Measurements from ENCODE around the gene IL17F.
"Not testable (repeated sequence)": the region's sequence is repeated elsewhere in the genome, so short reads cannot be mapped to it uniquely, and the experiment has no call there.

Gene IL17F

DNA sequence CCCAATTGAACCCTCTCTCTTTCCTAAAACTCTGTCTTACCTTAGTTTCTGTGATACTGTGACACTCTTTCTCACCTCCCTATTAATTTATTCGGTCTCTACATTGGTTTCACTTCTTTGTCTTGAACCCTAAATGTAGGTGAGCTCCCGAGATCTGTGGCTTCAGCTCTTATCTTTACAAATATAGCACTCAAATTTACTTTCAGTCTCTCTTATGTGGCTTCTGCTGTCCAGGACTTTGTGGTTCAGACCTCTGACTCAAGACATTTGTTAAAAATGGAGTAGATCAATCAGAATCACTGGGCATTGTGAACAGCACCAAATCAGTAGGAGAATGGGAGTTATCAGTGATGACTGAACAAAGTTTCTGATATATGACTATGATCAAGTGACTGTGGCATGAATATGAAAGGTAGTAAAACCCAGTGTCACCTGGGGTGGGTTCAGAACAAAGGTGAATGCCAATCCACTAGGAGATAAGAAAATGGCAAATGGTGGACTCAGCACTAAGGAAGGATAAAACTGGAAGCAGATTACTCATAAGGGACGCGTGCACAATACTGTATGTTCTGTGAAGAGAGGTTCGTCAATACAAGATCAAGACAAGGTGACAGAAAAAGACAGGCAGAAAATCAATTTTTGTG lies 27.2 kb downstream of the IL17F start:
- no peaks in the 10 kb centered on the region for H3K27me3 ChIP-seq (ENCODE audit: control insufficient read depth, insufficient read depth, low read length)
- no peaks in the 10 kb centered on the region for H3K4me1 ChIP-seq (ENCODE audit: control insufficient read depth, insufficient read depth, low read length)
- H3K36me3 ChIP-seq (ENCODE audit: control insufficient read depth, insufficient read depth, low read length), result no peaks in the 10 kb centered on the region
- DNase-seq (ENCODE audit: low read depth, low spot score), result no peak
- H3K27ac ChIP-seq (ENCODE audit: low read length), result no peak overlapping the region
- WGBS (ENCODE audit: insufficient coverage, insufficient read length), result no CpG with 5 or more reads among the region's 5 CpGs
- no peaks in the 10 kb centered on the region for H3K9me3 ChIP-seq (ENCODE audit: control insufficient read depth, insufficient read depth, low read length)
- H3K4me3 ChIP-seq (ENCODE audit: low read length), result no peak overlapping the region

GRCh38 chr6:52215787-52216186 lies 28.5 kb downstream of the IL17F start:
- DNase-seq (ENCODE audit: low read depth, low spot score), result no peak

DNA sequence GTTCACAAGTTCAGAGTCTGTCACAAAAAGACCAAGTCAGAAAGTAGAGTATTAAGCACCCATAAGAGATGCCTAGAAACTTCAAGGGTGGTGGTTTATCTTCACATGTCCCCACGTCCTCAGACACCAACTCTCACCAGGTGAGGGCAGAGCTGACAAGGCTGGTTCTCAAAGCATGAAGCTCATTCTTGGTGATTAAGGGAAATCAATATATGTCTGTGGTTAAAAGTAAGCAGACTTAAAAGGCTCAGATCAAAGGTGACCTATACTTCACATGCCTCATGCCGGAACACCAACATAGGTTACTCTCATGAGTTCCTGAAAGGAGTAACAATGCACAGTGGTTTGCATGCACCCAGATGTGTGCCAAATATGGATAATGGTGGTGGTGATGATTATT lies 31.2 kb downstream of the IL17F start:
- no peaks in the 10 kb centered on the region for H3K27me3 ChIP-seq (ENCODE audit: control insufficient read depth, insufficient read depth, low read length)
- no peaks in the 10 kb centered on the region for H3K9me3 ChIP-seq (ENCODE audit: control insufficient read depth, insufficient read depth, low read length)
- no peak overlapping the region for H3K27ac ChIP-seq (ENCODE audit: low read length)
- H3K4me3 ChIP-seq (ENCODE audit: low read length), result no peak overlapping the region
- no peaks in the 10 kb centered on the region for H3K4me1 ChIP-seq (ENCODE audit: control insufficient read depth, insufficient read depth, low read length)
- DNase-seq (ENCODE audit: low read depth, low spot score), result no peak
- no peaks in the 10 kb centered on the region for H3K36me3 ChIP-seq (ENCODE audit: control insufficient read depth, insufficient read depth, low read length)
- WGBS (ENCODE audit: insufficient coverage, insufficient read length), result no CpG with 5 or more reads among the region's 2 CpGs

More at GRCh38 chr6:52215787-52216186, 28.5 kb downstream of the IL17F start:
- Histone ChIP-seq H3K36me3 (ENCODE audit: control insufficient read depth, insufficient read depth, low read length) (no peaks in the 10 kb centered on the region), H3K4me1 (ENCODE audit: control insufficient read depth, insufficient read depth, low read length) (no peaks in the 10 kb centered on the region), H3K27ac (ENCODE audit: low read length) (no peak overlapping the region), H3K9me3 (ENCODE audit: control insufficient read depth, insufficient read depth, low read length) (no peaks in the 10 kb centered on the region), H3K4me3 (ENCODE audit: low read length) (no peak overlapping the region), H3K27me3 (ENCODE audit: control insufficient read depth, insufficient read depth, low read length) (no peaks in the 10 kb centered on the region)

- Histone ChIP-seq H3K9me3 (ENCODE audit: control insufficient read depth, insufficient read depth, low read length) (no peaks in the 10 kb centered on the region), H3K36me3 (ENCODE audit: control insufficient read depth, insufficient read depth, low read length) (no peaks in the 10 kb centered on the region), H3K27ac (ENCODE audit: low read length) (no peak overlapping the region), H3K4me1 (ENCODE audit: control insufficient read depth, insufficient read depth, low read length) (no peaks in the 10 kb centered on the region), H3K4me3 (ENCODE audit: low read length) (no peak overlapping the region), H3K27me3 (ENCODE audit: control insufficient read depth, insufficient read depth, low read length) (no peaks in the 10 kb centered on the region)
- WGBS (ENCODE audit: insufficient coverage, insufficient read length), result no CpG with 5 or more reads among the region's 2 CpGs
- DNase-seq (ENCODE audit: low read depth, low spot score), result no peak
These were observed 34.1 kb downstream of the IL17F start for GRCh38 chr6:52210227-52210626.

DNA sequence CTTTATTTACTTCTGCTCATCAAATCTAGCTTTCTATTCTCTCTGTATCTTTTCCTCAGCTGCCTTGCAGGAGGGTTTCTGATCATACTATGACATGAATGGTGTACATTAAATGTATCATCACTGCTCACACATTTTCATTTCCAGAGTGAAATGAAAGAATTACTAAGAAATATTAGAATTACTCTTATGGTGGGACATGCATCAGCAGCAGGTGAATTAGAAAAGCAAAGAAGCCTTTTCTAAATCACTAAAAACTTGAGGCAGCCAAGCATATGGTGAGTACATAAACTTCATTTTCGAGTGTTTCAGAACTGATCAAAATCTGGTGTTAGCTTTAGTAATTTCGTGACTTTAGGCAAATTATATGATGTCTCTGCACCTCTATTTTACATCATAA lies 34.5 kb downstream of the IL17F start:
- H3K4me1 ChIP-seq (ENCODE audit: control insufficient read depth, insufficient read depth, low read length), result no peaks in the 10 kb centered on the region
- no peaks in the 10 kb centered on the region for H3K9me3 ChIP-seq (ENCODE audit: control insufficient read depth, insufficient read depth, low read length)
- H3K4me3 ChIP-seq (ENCODE audit: low read length), result no peak overlapping the region
- no peaks in the 10 kb centered on the region for H3K36me3 ChIP-seq (ENCODE audit: control insufficient read depth, insufficient read depth, low read length)
- no CpG with 5 or more reads among the region's 2 CpGs for WGBS (ENCODE audit: insufficient coverage, insufficient read length)
- no peak for DNase-seq (ENCODE audit: low read depth, low spot score)
- H3K27me3 ChIP-seq (ENCODE audit: control insufficient read depth, insufficient read depth, low read length), result no peaks in the 10 kb centered on the region
- no peak overlapping the region for H3K27ac ChIP-seq (ENCODE audit: low read length)

- Histone ChIP-seq H3K9me3 (ENCODE audit: control insufficient read depth, insufficient read depth, low read length) (no peaks in the 10 kb centered on the region), H3K27ac (ENCODE audit: low read length) (no peak overlapping the region), H3K27me3 (ENCODE audit: control insufficient read depth, insufficient read depth, low read length) (no peaks in the 10 kb centered on the region), H3K36me3 (ENCODE audit: control insufficient read depth, insufficient read depth, low read length) (no peaks in the 10 kb centered on the region), H3K4me1 (ENCODE audit: control insufficient read depth, insufficient read depth, low read length) (no peaks in the 10 kb centered on the region), H3K4me3 (ENCODE audit: low read length) (no peak overlapping the region)
- DNase-seq (ENCODE audit: low read depth, low spot score), result no peak
- no CpG with 5 or more reads among the region's 3 CpGs for WGBS (ENCODE audit: insufficient coverage, insufficient read length)
These were observed 35.7 kb downstream of the IL17F start for GRCh38 chr6:52208612-52209011.

GRCh38 chr6:52207066-52207465 lies 37.2 kb downstream of the IL17F start:
- WGBS (ENCODE audit: insufficient coverage, insufficient read length), result no CpG with 5 or more reads among the region's 2 CpGs
- DNase-seq (ENCODE audit: low read depth, low spot score), result no peak

DNA sequence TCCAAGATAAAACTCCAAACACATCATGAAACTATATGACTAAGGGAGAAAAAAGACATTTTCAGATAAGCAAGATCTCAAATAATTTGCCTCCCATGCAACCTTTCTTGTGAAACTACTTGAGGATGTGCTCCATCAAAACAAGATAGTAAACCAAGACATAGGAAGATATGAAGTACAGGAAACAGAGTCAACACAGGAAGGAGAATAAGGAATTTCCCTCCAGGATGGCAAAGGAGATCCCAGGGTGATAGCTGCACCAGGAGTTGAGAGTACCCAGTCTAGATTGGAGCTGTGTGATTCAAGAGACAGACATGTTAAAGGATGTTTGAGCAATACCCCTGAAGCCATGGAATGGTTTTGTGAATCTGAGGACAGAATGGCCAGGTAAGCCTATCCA lies 42.8 kb downstream of the IL17F start:
- Histone ChIP-seq H3K36me3 (ENCODE audit: control insufficient read depth, insufficient read depth, low read length) (no peaks in the 10 kb centered on the region), H3K9me3 (ENCODE audit: control insufficient read depth, insufficient read depth, low read length) (no peaks in the 10 kb centered on the region), H3K27ac (ENCODE audit: low read length) (no peak overlapping the region), H3K4me3 (ENCODE audit: low read length) (no peak overlapping the region), H3K27me3 (ENCODE audit: control insufficient read depth, insufficient read depth, low read length) (no peaks in the 10 kb centered on the region), H3K4me1 (ENCODE audit: control insufficient read depth, insufficient read depth, low read length) (no peaks in the 10 kb centered on the region)
- no peak for DNase-seq (ENCODE audit: low read depth, low spot score)

More at GRCh38 chr6:52207066-52207465, 37.2 kb downstream of the IL17F start:
- H3K27me3 ChIP-seq (ENCODE audit: control insufficient read depth, insufficient read depth, low read length), result no peaks in the 10 kb centered on the region
- H3K4me1 ChIP-seq (ENCODE audit: control insufficient read depth, insufficient read depth, low read length), result no peaks in the 10 kb centered on the region
- no peaks in the 10 kb centered on the region for H3K36me3 ChIP-seq (ENCODE audit: control insufficient read depth, insufficient read depth, low read length)
- H3K9me3 ChIP-seq (ENCODE audit: control insufficient read depth, insufficient read depth, low read length), result no peaks in the 10 kb centered on the region
- H3K27ac ChIP-seq (ENCODE audit: low read length), result no peak overlapping the region
- H3K4me3 ChIP-seq (ENCODE audit: low read length), result no peak overlapping the region

GRCh38 chr6:52201046-52201445 lies 43.3 kb downstream of the IL17F start:
- no peak for DNase-seq (ENCODE audit: low read depth, low spot score)
- Histone ChIP-seq H3K27me3 (ENCODE audit: control insufficient read depth, insufficient read depth, low read length) (no peaks in the 10 kb centered on the region), H3K36me3 (ENCODE audit: control insufficient read depth, insufficient read depth, low read length) (no peaks in the 10 kb centered on the region), H3K27ac (ENCODE audit: low read length) (no peak overlapping the region), H3K9me3 (ENCODE audit: control insufficient read depth, insufficient read depth, low read length) (no peaks in the 10 kb centered on the region), H3K4me3 (ENCODE audit: low read length) (no peak overlapping the region), H3K4me1 (ENCODE audit: control insufficient read depth, insufficient read depth, low read length) (no peaks in the 10 kb centered on the region)
- no CpG with 5 or more reads among the region's 1 CpG for WGBS (ENCODE audit: insufficient coverage, insufficient read length)

GRCh38 chr6:52200088-52200487 lies 44.2 kb downstream of the IL17F start:
- not testable (repeated sequence) for H3K4me3 ChIP-seq (ENCODE audit: low read length); H3K4me1 ChIP-seq (ENCODE audit: control insufficient read depth, insufficient read depth, low read length); H3K27me3 ChIP-seq (ENCODE audit: control insufficient read depth, insufficient read depth, low read length); H3K9me3 ChIP-seq (ENCODE audit: control insufficient read depth, insufficient read depth, low read length); H3K27ac ChIP-seq (ENCODE audit: low read length); DNase-seq (ENCODE audit: low read depth, low spot score); H3K36me3 ChIP-seq (ENCODE audit: control insufficient read depth, insufficient read depth, low read length)
- WGBS (ENCODE audit: insufficient coverage, insufficient read length), result no CpG with 5 or more reads among the region's 5 CpGs

DNA sequence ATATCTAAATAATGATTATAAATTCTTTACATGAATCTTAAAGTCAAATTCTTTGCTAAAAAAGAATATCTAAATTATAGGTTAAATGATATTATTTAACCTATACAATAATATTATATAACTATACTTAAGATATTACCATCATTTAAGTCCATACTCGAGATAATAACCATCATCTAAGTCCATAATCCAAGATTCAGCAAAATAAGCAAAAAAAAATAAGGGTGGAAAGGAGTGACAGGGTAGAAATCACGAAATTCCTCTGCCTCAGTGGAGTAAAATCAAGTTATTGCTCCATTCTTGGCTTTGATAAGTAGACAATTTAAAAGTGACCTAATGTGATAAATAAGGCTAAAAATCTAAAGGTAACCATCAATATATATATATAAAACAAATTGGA lies 48.4 kb downstream of the IL17F start:
- WGBS (ENCODE audit: insufficient coverage, insufficient read length), result no CpG with 5 or more reads among the region's 2 CpGs
- Histone ChIP-seq H3K27me3 (ENCODE audit: control insufficient read depth, insufficient read depth, low read length) (no peaks in the 10 kb centered on the region), H3K9me3 (ENCODE audit: control insufficient read depth, insufficient read depth, low read length) (no peaks in the 10 kb centered on the region), H3K4me3 (ENCODE audit: low read length) (no peak overlapping the region), H3K4me1 (ENCODE audit: control insufficient read depth, insufficient read depth, low read length) (no peaks in the 10 kb centered on the region), H3K36me3 (ENCODE audit: control insufficient read depth, insufficient read depth, low read length) (no peaks in the 10 kb centered on the region), H3K27ac (ENCODE audit: low read length) (no peak overlapping the region)
- DNase-seq (ENCODE audit: low read depth, low spot score), result no peak
